Caco-2 (cell line): Measurements from ENCODE around the gene MIA2. TPM values are rescaled to one million over a fixed set of nuclear protein-coding genes. Genes with fewer than 3 reads are reported as not detected.

Experiments used
- BruUV-seq: library from RNA; stranded (reverse); fragments of 400-500 nt; replicated peaks from 2 replicates; lab custom pipeline; 2021; lab: Mats Ljungman, UMichigan
- CTCF ChIA-PET: fragments of 300-600 bp; sonication (Branson Sonifier 250); formaldehyde crosslinking; loops from one replicate; lab custom pipeline; 2022; ENCODE audit warnings: antibody characterized with exemption; lab: Charles Lee
- POLR2A ChIA-PET: fragments of 300-600 bp; sonication (Branson Sonifier 250); formaldehyde crosslinking; loops from one replicate; lab custom pipeline; 2022; ENCODE audit warnings: antibody characterized with exemption; lab: Charles Lee
- DNase-seq, 2 experiments: peaks; one replicate each; pipeline versions ENCODE4 v3.0.0 to v3.0.0-alpha.2; 2020 to 2022
- H3K27me3 ChIP-seq: replicated peaks from 2 replicates; pipeline ENCODE4 v1.6.0; 2011; ENCODE audit warnings: low read length; ENCODE audit not compliant: control insufficient read depth, insufficient read depth
- H3K36me3 ChIP-seq: 2 replicates; pipeline ENCODE4 v1.5.1; 2011; ENCODE audit warnings: low read length; ENCODE audit not compliant: control insufficient read depth, insufficient read depth
- H3K4me1 ChIP-seq: fragments of 250-450 bp; sonication (Bioruptor Pico); 2 replicates; pipeline ENCODE4 v1.5.1; 2020; ENCODE audit warnings: mild to moderate bottlenecking
- H3K4me3 ChIP-seq: 2 replicates; pipeline ENCODE4 v1.5.1; 2011; ENCODE audit warnings: low read depth, mild to moderate bottlenecking, control low read depth, low read length
- H3K9me3 ChIP-seq: fragments of 250-450 bp; sonication (Bioruptor Pico); 2 replicates; pipeline ENCODE4 v1.5.1; 2020; ENCODE audit warnings: mild to moderate bottlenecking, moderate library complexity
- H3K27ac Mint-ChIP-seq: one replicate; pipeline ENCODE4 v1.8.0; 2022; ENCODE audit warnings: mixed read lengths; ENCODE audit not compliant: unreplicated experiment
- H3K27me3 Mint-ChIP-seq: one replicate; pipeline ENCODE4 v1.8.0; 2022; ENCODE audit warnings: mixed read lengths; ENCODE audit not compliant: insufficient read depth, unreplicated experiment
- H3K36me3 Mint-ChIP-seq: one replicate; pipeline ENCODE4 v1.8.0; 2022; ENCODE audit warnings: mild to moderate bottlenecking, mixed read lengths; ENCODE audit not compliant: insufficient read depth, unreplicated experiment
- H3K4me1 Mint-ChIP-seq: one replicate; pipeline ENCODE4 v1.8.0; 2022; ENCODE audit warnings: low read depth, mixed read lengths; ENCODE audit not compliant: unreplicated experiment
- H3K4me3 Mint-ChIP-seq: one replicate; pipeline ENCODE4 v1.8.0; 2022; ENCODE audit warnings: mild to moderate bottlenecking, moderate library complexity, mixed read lengths; ENCODE audit not compliant: unreplicated experiment
- H3K9me3 Mint-ChIP-seq: one replicate; pipeline ENCODE4 v1.8.0; 2022; ENCODE audit warnings: mixed read lengths; ENCODE audit not compliant: unreplicated experiment
- CTCF ChIP-seq, 2 experiments: fragments of 200-600 bp in 1 of 2; IDR thresholded peaks; 1 replicate in 1 of 2; 2 replicates in 1 of 2; pipeline versions ENCODE4 v1.5.1 to v1.8.0; 2011 to 2022; ENCODE audit warnings: antibody characterized with exemption in 1 of 2, control low read depth in 1 of 2, inconsistent platforms in 1 of 2, low read depth in 1 of 2, low read length in 1 of 2, mild to moderate bottlenecking in 1 of 2, moderate library complexity in 1 of 2; ENCODE audit not compliant: insufficient read depth in 1 of 2, severe bottlenecking in 1 of 2, unreplicated experiment in 1 of 2
- intact Hi-C: fragments of 100-400 bp; cut with micrococcal nuclease; formaldehyde crosslinking; loops from one replicate; pipeline ENCODE4 v1.10.0; 2022; ENCODE audit not compliant: unreplicated experiment
- total RNA-seq: library from RNA; stranded (reverse); gene quantifications from 2 replicates; pipeline ENCODE4 v1.2.3, GENCODE V29; 2022

The MIA2 gene
- total RNA-seq, 1 experiment from 2014 or later: 71.5 TPM

GRCh38 chr14:39432179-39432618 is 198.5 kb downstream of the MIA2 start, which contains the start of gene FBXO33:
TSS of gene FBXO33 (minus strand) at chr14:39432433. CDS start at chr14:39432162, 271 bp downstream.
- peaks cover 17% of the 10 kb centered on the region for H3K36me3 Mint-ChIP-seq
- no peaks in the 10 kb centered on the region for H3K9me3 Mint-ChIP-seq
- Histone ChIP-seq H3K36me3 (no peaks in the 10 kb centered on the region; the same call in 1 of the 2 replicates), H3K27me3 (no peaks in the 10 kb centered on the region), H3K4me3 (peak within 1 kb of the TSS; percentile 93), H3K9me3 (no peaks in the 10 kb centered on the region), H3K4me1 (peaks cover 12% of the 10 kb centered on the region)
- intact Hi-C loops: loop anchor here (1.0 to 2.0 kb wide), 3 partner anchors 39 to 329 kb away; partner anchors contain the start of genes PNN and SEC23A
- BruUV-seq: no TSS peak
- peak within 1 kb of the TSS; percentile 100 for H3K27ac Mint-ChIP-seq
- H3K4me3 Mint-ChIP-seq: peak within 1 kb of the TSS; percentile 93
- DNase-seq: peak; percentile 96 to 97
- TF ChIP-seq CTCF (IDR thresholded peaks at IDR 0.05; ENCODE audit: insufficient read depth in 1 of 2, low read depth in 1 of 2, low read length in 1 of 2, severe bottlenecking in 1 of 2, unreplicated experiment in 1 of 2): no peak
- no peaks in the 10 kb centered on the region for H3K27me3 Mint-ChIP-seq
- CTCF ChIA-PET: interaction anchor here (0.6 to 2.2 kb wide), 4 partner anchors 16 to 416 kb away, joined by 3 to 11 read pairs (median 6); partner anchors contain the start of gene SEC23A
- POLR2A ChIA-PET: interaction anchor here (0.7 to 1.9 kb wide), 5 partner anchors 200 to 329 kb away, joined by 3 to 19 read pairs (median 4); partner anchors contain the start of genes PNN, SEC23A and TRAPPC6B
- H3K4me1 Mint-ChIP-seq: peaks cover 19% of the 10 kb centered on the region

- peaks cover 19% of the 10 kb centered on the region for H3K4me1 Mint-ChIP-seq
- POLR2A ChIA-PET: interaction anchor here (0.6 to 1.9 kb wide), 5 partner anchors 24 to 1366 kb away, joined by 3 to 19 read pairs (median 5); partner anchors contain the start of genes SEC23A and TRAPPC6B
- no peaks in the 10 kb centered on the region for H3K9me3 Mint-ChIP-seq
- no peaks in the 10 kb centered on the region for H3K27me3 Mint-ChIP-seq
- Histone ChIP-seq H3K4me3 (peak overlapping the region; percentile 43), H3K9me3 (no peaks in the 10 kb centered on the region), H3K36me3 (no peaks in the 10 kb centered on the region; the same call in 1 of the 2 replicates), H3K27me3 (no peaks in the 10 kb centered on the region), H3K4me1 (peaks cover 12% of the 10 kb centered on the region)
- peak; percentile 96 for DNase-seq
- H3K36me3 Mint-ChIP-seq: peaks cover 17% of the 10 kb centered on the region
- BruUV-seq: no TSS peak
- intact Hi-C loops: loop anchor here (1.0 to 2.0 kb wide), 3 partner anchors 40 to 330 kb away; partner anchors contain the start of genes PNN and SEC23A
- CTCF ChIA-PET: interaction anchor here (0.6 to 2.2 kb wide), 4 partner anchors 32 to 416 kb away, joined by 3 to 11 read pairs (median 5); partner anchors contain the start of gene SEC23A
- TF ChIP-seq CTCF (IDR thresholded peaks at IDR 0.05; ENCODE audit: insufficient read depth in 1 of 2, low read depth in 1 of 2, low read length in 1 of 2, severe bottlenecking in 1 of 2, unreplicated experiment in 1 of 2): peak in 1 of 2 experiments; percentile 48
- H3K4me3 Mint-ChIP-seq: peak overlapping the region; percentile 93
- H3K27ac Mint-ChIP-seq: peak overlapping the region; percentile 100
These were observed 199.1 kb downstream of the MIA2 start for GRCh38 chr14:39432619-39433451.

GRCh38 chr14:39433452-39433813 is 199.7 kb downstream of the MIA2 start:
- intact Hi-C loops: loop anchor here (2.0 kb wide), 2 partner anchors 259 to 331 kb away; partner anchors contain the start of genes PNN and SEC23A
- TSS peak; percentile 64 for BruUV-seq
- Mint-ChIP-seq H3K4me3 (peak overlapping the region; percentile 93), H3K4me1 (peaks cover 19% of the 10 kb centered on the region), H3K27me3 (no peaks in the 10 kb centered on the region), H3K9me3 (no peaks in the 10 kb centered on the region), H3K36me3 (peaks cover 17% of the 10 kb centered on the region), H3K27ac (peak overlapping the region; percentile 100)
- Histone ChIP-seq H3K9me3 (no peaks in the 10 kb centered on the region), H3K27me3 (no peaks in the 10 kb centered on the region), H3K4me3 (peak overlapping the region; percentile 43), H3K4me1 (peaks cover 12% of the 10 kb centered on the region), H3K36me3 (no peaks in the 10 kb centered on the region; the same call in 1 of the 2 replicates)
- TF ChIP-seq CTCF (IDR thresholded peaks at IDR 0.05; ENCODE audit: insufficient read depth in 1 of 2, low read depth in 1 of 2, low read length in 1 of 2, severe bottlenecking in 1 of 2, unreplicated experiment in 1 of 2): no peak
- no peak for DNase-seq
- ChIA-PET POLR2A (interaction anchor here (1.2 kb wide), 1 partner anchor 23 kb away, joined by 5 read pairs; no protein-coding TSS in a partner anchor), CTCF (no interaction called here)
